ENCODE data around the gene FAM78B.

FAM78B gene

DNA sequence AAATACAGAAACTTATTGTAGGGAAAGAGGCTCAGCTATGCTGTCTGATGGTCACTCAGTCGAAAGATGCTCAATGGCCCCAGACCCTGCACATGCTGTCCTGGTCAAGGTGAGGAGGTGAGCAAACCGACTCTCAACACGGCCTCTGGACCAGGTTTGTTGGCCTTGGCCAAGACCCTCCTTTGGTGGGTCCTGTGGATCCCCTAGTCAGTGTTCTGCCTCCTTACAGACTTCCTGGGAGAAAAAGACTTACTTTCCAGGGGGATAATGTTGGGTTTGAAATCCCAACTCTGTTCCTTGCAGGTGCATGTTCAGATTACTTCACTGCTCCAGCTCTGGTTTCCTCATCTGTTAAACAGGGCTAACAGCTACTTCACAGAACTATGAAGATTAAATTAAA lies 53.8 kb downstream of the FAM78B start:
- H4K20me1 ChIP-seq (ENCODE audit: insufficient read depth, low read length): no peaks in the 10 kb centered on the region
- H3K4me3 ChIP-seq (ENCODE audit: low read depth, low read length, poor library complexity, severe bottlenecking): no peak overlapping the region

GRCh38 chr1:166112425-166112824 lies 54.4 kb downstream of the FAM78B start:
- H3K4me3 ChIP-seq (ENCODE audit: low read depth, low read length, poor library complexity, severe bottlenecking): no peak overlapping the region
- no peaks in the 10 kb centered on the region for H3K79me2 ChIP-seq (ENCODE audit: insufficient read depth, low read length)
- no peaks in the 10 kb centered on the region for H3F3A ChIP-seq (ENCODE audit: insufficient read depth, low read length)
- no peak overlapping the region for H3K27ac ChIP-seq (ENCODE audit: low read depth, low read length, poor library complexity, severe bottlenecking)
- no peaks in the 10 kb centered on the region for H4K20me1 ChIP-seq (ENCODE audit: insufficient read depth, low read length)
- H2AFZ ChIP-seq (ENCODE audit: low read length): no peak overlapping the region
- no peaks in the 10 kb centered on the region for H3K4me1 ChIP-seq (ENCODE audit: insufficient read depth, low read length, severe bottlenecking)
- no peak overlapping the region for H3K9ac ChIP-seq (ENCODE audit: low read length)
- H3K27me3 ChIP-seq (ENCODE audit: insufficient read depth, low read length): no peaks in the 10 kb centered on the region
- H3K4me2 ChIP-seq (ENCODE audit: low read length): no peak overlapping the region
- no peaks in the 10 kb centered on the region for H3K9me2 ChIP-seq (ENCODE audit: low read depth, low read length)
- no peaks in the 10 kb centered on the region for H3K36me3 ChIP-seq (ENCODE audit: insufficient read depth, low read length)
- H3K9me3 ChIP-seq (ENCODE audit: low read length): no peaks in the 10 kb centered on the region
- no peak for TF ChIP-seq CTCF (IDR thresholded peaks at IDR 0.05; ENCODE audit: low read length)
- TF ChIP-seq EZH2 (IDR thresholded peaks at IDR 0.05; ENCODE audit: borderline replicate concordance, low read length): no peak

More for the DNA sequence above, 53.8 kb downstream of the FAM78B start:
- Histone ChIP-seq H3K9me2 (ENCODE audit: low read depth, low read length) (no peaks in the 10 kb centered on the region), H3K9me3 (ENCODE audit: low read length) (no peaks in the 10 kb centered on the region), H3K9ac (ENCODE audit: low read length) (no peak overlapping the region), H3K79me2 (ENCODE audit: insufficient read depth, low read length) (no peaks in the 10 kb centered on the region), H3K36me3 (ENCODE audit: insufficient read depth, low read length) (no peaks in the 10 kb centered on the region), H3K27ac (ENCODE audit: low read depth, low read length, poor library complexity, severe bottlenecking) (no peak overlapping the region), H3F3A (ENCODE audit: insufficient read depth, low read length) (no peaks in the 10 kb centered on the region), H3K4me1 (ENCODE audit: insufficient read depth, low read length, severe bottlenecking) (no peaks in the 10 kb centered on the region), H3K4me2 (ENCODE audit: low read length) (no peak overlapping the region), H2AFZ (ENCODE audit: low read length) (no peak overlapping the region), H3K27me3 (ENCODE audit: insufficient read depth, low read length) (no peaks in the 10 kb centered on the region)
- TF ChIP-seq EZH2 (IDR thresholded peaks at IDR 0.05; ENCODE audit: borderline replicate concordance, low read length): no peak
- no peak for TF ChIP-seq CTCF (IDR thresholded peaks at IDR 0.05; ENCODE audit: low read length)

GRCh38 chr1:166111430-166111829 lies 55.4 kb downstream of the FAM78B start:
- no peaks in the 10 kb centered on the region for H3K79me2 ChIP-seq (ENCODE audit: insufficient read depth, low read length)
- no peaks in the 10 kb centered on the region for H3K9me2 ChIP-seq (ENCODE audit: low read depth, low read length)
- H3F3A ChIP-seq (ENCODE audit: insufficient read depth, low read length): no peaks in the 10 kb centered on the region
- TF ChIP-seq CTCF (IDR thresholded peaks at IDR 0.05; ENCODE audit: low read length) (no peak), EZH2 (IDR thresholded peaks at IDR 0.05; ENCODE audit: borderline replicate concordance, low read length) (no peak)
- H3K4me2 ChIP-seq (ENCODE audit: low read length): no peak overlapping the region
- no peaks in the 10 kb centered on the region for H3K36me3 ChIP-seq (ENCODE audit: insufficient read depth, low read length)
- no peak overlapping the region for H3K4me3 ChIP-seq (ENCODE audit: low read depth, low read length, poor library complexity, severe bottlenecking)
- no peaks in the 10 kb centered on the region for H3K4me1 ChIP-seq (ENCODE audit: insufficient read depth, low read length, severe bottlenecking)
- no peaks in the 10 kb centered on the region for H3K27me3 ChIP-seq (ENCODE audit: insufficient read depth, low read length)
- H3K9ac ChIP-seq (ENCODE audit: low read length): no peak overlapping the region
- no peak overlapping the region for H2AFZ ChIP-seq (ENCODE audit: low read length)
- H4K20me1 ChIP-seq (ENCODE audit: insufficient read depth, low read length): no peaks in the 10 kb centered on the region
- H3K9me3 ChIP-seq (ENCODE audit: low read length): no peaks in the 10 kb centered on the region
- H3K27ac ChIP-seq (ENCODE audit: low read depth, low read length, poor library complexity, severe bottlenecking): no peak overlapping the region

All from OCI-LY1 (cell line).